Measurements from ENCODE around the gene MKRN2OS.
A peak's percentile ranks its signal among the peaks of the same experiment; 100 is the strongest.
"Not testable (repeated sequence)": the region's sequence is repeated elsewhere in the genome, so short reads cannot be mapped to it uniquely, and the experiment has no call there.

The MKRN2OS gene

DNA sequence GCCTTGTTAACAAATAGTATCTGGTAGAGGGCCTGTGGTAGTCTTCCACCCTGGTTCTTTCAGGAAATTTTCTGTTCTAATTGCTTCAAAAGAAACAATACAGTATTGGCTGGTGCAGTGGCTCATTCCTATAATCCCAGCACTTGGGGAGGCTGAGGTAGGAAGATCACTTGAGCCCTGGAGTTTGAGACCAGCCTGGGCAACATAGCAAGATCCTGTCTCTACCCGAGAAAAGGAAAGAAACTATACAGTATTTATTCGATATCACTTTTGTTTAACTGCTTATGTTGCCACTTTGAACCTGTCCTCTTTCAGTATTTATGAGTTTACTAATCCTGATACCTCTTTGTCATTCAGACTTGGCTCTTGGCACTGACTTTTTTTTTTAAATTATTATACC lies 16.1 kb upstream of the MKRN2OS start:
- DNase-seq (ENCODE audit: low read depth in 2 of 2): no peak

DNA sequence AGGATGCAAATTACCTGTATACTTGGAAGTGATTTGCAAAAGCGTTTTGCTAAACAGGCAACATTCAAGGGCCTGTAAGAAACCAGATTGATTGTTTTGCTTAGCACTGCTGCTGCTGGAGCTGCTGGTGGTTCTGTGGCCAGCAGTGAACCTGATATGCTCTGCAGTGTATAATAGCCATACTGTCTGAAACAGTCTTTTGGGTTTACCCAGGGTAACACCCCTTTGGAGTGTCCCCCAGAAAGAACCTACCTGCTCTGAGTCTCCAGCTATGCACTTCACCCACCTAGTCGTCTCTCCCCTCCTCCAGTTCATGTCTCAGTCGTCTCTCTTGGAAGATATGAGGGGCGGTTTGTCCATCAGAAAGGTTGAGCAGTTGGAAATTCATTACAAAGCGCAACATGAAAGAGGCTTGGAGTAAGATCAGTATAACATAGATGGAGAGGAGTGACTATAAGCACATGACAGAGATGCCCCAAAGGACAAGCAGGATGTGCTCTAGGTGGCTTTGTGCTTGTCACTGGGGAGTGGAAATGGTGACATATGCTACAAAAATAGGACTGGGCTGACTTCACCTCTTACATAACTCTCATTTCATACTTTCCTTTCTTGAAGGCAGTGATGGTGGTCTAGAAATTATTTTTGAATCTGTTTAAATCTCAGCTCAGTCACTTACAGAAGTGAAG lies 15.3 kb upstream of the MKRN2OS start:
- DNase-seq (ENCODE audit: low read depth in 2 of 2): no peak

- no peak for DNase-seq (ENCODE audit: low read depth in 2 of 2)
Measured at GRCh38 chr3:12559520-12559919, 14.2 kb upstream of the MKRN2OS start.

GRCh38 chr3:12558706-12559105 lies 13.4 kb upstream of the MKRN2OS start:
- no peak for DNase-seq (ENCODE audit: low read depth in 2 of 2)

DNA sequence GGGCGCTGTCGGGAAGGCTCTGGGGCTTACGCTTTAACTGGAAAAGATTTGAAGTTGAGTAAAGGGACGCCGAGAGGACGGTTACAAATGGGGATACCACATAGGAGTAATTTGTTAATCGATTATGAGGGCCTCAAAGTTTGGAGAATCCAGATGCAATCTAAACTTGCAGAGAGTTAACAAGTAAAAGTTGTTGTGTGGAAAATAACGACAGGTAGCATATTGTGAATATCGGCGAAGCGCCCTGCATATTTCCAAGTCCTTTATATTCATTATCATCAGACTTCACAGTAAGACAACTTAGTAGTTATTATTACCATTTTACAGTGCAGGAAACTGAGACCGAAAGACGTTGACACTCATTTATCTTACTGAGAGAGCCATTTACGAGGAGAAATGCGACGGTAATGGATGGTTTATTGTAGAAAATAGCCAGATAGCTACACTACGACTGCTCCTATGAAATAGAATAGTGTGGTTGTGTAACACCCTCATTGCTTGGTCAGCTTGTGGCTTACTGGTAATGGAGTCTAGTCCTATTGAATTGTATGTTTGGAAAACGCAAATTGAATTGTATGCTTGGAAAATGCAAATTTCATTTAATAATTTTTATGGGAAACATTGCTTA lies 12.3 kb upstream of the MKRN2OS start:
- no peak for DNase-seq (ENCODE audit: low read depth in 2 of 2)

DNA sequence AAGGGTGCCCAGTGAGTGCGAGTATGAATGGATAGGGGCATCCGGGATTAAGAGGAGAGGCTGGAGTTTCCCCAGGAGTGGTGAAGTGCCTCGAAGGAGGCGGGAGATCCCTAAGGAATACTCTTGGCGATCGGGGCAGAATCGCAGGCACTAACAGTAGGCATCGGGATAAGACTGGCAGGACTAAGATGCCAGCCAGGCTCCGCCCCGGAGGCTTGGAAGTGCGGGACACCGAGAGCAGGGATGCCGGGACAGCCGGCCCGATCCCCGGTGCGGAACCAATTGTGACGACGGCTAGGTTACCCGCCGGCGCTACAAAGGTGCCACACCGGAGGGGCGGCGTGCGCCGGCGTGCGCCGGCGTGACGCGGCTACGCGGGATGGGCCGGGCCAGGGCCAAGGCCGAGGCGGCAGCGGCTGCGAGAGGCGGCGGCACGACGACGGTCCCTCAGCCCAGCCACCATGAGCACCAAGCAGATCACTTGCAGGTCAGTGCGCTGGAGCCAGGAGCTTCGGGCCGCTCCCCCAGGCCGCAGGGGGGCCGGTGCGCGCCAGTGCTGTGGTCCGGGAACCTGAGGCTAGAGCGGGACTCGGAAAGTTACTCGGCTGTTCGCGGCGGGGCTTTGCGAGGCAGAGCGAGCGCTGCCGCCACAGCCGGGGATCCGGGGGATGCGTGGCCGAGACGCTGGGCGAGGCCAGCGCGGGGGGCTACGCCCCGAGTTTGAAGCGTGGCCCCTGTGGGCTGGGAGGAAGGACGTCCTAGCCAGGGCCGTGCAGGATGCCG lies 11.6 kb upstream of the MKRN2OS start, which contains the start of gene MKRN2:
TSS of gene MKRN2 (plus strand) at position 398 of the 783 bp plus-strand sequence. CDS start at position 462, 64 bp downstream.
- DNase-seq (ENCODE audit: low read depth in 2 of 2): peak; percentile 67 to 70

DNA sequence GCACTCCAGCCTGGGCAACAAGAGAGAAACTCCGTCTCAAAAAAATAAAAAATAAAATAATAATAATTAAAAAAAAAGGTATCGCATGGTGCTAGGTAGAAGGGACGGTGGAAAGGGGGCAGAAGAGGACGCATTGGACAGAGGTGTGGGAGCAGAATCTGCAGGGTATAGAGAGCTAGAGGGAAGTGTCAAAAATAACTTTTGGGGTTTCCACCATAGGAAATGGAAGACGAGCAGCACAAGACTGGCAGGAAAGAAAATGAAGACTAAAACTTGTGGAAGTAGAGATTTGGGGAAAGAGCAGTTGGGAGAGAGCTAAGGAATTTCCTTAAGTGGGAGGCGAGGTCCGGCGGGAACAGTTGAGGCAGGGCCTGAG lies 11.0 kb upstream of the MKRN2OS start:
- DNase-seq (ENCODE audit: low read depth in 2 of 2): no peak

- no peak for DNase-seq (ENCODE audit: low read depth in 2 of 2)
Measured at GRCh38 chr3:12553921-12554391, 8.7 kb upstream of the MKRN2OS start.

- DNase-seq (ENCODE audit: low read depth in 2 of 2): no peak
Measured at GRCh38 chr3:12549971-12550760, 4.9 kb upstream of the MKRN2OS start.

- DNase-seq (ENCODE audit: low read depth in 2 of 2): no peak
Measured at GRCh38 chr3:12544652-12545472, 437 bp downstream of the MKRN2OS start.

- not testable (repeated sequence) for DNase-seq (ENCODE audit: low read depth in 2 of 2)
Measured at GRCh38 chr3:12543497-12543896, 1.8 kb downstream of the MKRN2OS start.

DNA sequence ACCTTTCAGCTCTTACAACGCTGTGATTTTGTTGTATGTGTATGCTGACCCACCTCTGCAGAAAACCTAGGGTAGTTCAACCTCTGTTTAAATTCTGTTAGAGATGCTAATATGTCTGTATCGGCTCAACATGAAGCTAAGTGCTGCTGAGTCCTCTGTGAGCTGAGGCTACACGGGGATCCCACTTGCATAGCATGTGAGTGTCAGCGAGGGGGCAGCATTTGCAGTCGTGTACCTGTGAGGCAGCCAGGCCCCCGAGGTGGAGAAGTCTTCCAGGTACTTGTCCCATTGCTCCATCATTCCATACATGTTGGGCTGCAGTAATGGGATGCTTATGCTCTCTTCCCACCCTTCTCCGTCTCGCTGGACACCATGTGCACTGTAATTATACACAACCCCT lies 3.7 kb downstream of the MKRN2OS start:
- DNase-seq (ENCODE audit: low read depth in 2 of 2): no peak

GRCh38 chr3:12536423-12536822 lies 8.9 kb downstream of the MKRN2OS start:
- no peak for DNase-seq (ENCODE audit: low read depth in 2 of 2)

DNA sequence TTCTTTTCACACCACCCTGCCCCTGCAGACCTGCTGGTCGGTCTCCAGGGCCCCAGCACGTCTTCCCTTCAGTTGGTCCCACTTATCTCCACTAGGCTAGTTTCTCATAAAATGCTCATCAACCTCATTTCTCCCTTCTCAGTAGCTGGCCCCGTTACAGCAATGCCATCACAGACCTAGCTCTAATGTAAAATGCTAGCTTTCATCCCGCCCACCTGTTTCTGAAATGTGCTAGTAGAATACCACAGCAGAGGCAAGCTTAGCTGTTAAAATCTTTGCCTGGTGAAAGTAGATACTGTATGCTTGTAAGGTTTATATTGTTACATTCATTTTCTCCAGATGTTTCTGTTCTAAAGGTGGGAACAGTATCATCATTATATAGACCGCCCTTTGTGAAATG lies 13.1 kb downstream of the MKRN2OS start:
- DNase-seq (ENCODE audit: low read depth in 2 of 2): no peak

- no peak for DNase-seq (ENCODE audit: low read depth in 2 of 2)
Measured at GRCh38 chr3:12527757-12528143, 17.5 kb downstream of the MKRN2OS start.

- no peak for DNase-seq (ENCODE audit: low read depth in 2 of 2)
Measured at GRCh38 chr3:12522721-12523120, 22.6 kb downstream of the MKRN2OS start.

GRCh38 chr3:12521010-12521409 lies 24.3 kb downstream of the MKRN2OS start:
- DNase-seq (ENCODE audit: low read depth in 2 of 2): no peak

DNA sequence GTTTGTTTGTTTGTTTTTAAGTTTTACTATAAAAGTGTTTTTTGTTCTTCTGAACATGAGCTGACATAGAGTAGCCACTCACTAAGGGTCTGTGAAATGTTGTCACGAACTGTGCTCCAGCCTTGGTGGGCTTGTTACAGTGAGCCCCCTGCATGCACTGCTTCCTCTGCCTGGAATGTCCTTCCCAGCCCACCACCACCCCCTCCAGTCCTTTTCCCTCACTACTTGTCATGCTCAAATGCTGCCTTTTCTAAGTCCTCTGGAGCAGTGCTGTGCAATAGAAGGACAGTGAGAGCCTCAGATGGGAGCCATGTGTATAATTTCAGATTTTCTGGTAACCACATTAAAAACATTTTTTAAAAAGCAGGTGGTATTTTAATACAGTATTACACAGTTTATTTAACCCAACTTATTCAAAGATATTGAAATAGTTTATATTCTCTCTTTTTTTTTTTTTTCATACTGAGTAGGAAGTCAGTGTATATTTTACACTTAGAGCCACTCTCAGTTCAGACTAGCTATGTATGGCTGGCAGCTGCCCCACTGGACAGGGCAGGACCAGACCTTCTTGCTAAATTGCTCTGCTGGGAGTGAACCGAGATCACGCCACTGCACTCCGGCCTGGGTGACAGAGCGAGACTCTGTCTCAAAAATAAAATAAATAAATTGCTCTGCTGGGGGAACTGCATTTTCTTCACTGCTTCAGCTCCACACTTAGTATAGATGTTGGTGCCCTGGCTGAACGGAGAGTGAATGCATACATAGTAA lies 26.9 kb downstream of the MKRN2OS start:
- DNase-seq (ENCODE audit: low read depth in 2 of 2): no peak

DNA sequence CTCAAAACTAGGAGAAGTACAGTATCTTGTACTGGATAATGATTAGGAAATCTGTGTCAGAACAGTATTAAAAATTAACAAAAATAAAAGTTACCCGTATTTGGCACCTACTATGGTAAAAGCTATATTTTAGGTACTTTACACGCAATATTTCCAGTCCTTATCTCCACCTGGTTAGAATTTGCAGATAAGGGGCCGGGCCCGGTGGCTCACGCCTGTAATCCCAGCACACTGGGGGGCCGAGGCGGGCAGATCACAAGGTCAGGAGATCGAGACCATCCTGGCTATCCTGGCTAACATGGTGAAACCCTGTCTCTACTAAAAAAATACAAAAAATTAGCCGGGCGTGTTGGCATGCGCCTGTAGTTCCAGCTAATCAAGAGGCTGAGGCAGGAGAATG lies 28.4 kb downstream of the MKRN2OS start:
- DNase-seq (ENCODE audit: low read depth in 2 of 2): no peak

- no peak for DNase-seq (ENCODE audit: low read depth in 2 of 2)
Measured at GRCh38 chr3:12515631-12516030, 29.7 kb downstream of the MKRN2OS start.
